Activated naive CD4-positive, alpha-beta T cell treated with anti-CD3 and anti-CD28 coated beads, Interleukin-2, amount 50 U/mL, for 16 hours (primary cell): ENCODE measurements around the gene SLC31A2.

Experiments used
- DNase-seq: peaks from one replicate; pipeline ENCODE4 v3.0.0-alpha.2; 2020

Gene SLC31A2

DNA sequence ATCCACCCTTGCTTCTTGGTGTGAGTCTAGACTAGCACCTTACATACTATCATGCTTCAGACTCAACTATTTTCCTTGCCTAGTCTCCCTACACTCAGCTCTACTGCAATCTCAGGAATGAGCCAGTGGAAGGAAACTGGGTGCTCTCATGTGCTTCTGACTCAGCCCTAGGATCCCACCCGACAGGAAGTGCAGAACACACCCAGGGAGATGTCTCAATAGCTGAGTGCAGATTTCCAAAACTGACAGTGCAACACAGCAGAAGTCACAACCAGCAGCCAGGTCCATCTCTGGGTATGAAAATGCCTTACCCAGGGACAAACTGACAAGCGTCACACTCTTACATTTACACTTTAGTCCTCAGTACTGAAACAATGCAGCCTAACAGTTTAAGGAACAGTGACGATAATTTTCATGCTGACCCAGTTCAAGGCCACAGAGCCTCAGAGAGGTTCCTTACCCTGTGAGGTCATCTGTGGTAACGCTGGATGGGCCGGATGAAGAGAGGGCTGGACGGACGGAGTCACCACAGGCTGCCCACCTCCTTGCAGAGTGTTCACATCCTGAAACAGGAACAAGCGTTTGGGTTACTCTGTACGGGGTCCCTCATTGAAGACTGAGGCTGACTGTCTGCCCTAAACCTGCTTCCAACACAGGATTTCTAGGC is 37.3 kb downstream of the SLC31A2 start:
- DNase-seq: no peak

DNA sequence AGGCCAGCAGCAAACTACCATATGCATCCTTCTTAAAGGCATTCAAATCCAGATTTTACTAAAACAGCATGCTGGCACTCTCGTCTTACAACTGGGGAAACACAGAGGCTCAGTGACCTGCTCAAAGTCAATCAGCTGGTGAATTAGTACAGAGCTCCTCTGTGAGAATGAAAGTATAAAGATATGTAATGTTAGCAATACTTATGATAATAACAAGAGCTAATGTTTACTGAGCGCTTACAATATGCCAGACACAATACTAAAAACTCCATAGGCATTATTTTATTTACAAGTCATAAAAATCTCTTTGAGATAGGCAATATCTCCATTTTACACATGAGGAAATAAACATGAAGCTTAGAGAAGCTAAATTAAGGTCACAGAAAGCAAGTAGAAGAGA is 41.6 kb downstream of the SLC31A2 start:
- no peak for DNase-seq

DNA sequence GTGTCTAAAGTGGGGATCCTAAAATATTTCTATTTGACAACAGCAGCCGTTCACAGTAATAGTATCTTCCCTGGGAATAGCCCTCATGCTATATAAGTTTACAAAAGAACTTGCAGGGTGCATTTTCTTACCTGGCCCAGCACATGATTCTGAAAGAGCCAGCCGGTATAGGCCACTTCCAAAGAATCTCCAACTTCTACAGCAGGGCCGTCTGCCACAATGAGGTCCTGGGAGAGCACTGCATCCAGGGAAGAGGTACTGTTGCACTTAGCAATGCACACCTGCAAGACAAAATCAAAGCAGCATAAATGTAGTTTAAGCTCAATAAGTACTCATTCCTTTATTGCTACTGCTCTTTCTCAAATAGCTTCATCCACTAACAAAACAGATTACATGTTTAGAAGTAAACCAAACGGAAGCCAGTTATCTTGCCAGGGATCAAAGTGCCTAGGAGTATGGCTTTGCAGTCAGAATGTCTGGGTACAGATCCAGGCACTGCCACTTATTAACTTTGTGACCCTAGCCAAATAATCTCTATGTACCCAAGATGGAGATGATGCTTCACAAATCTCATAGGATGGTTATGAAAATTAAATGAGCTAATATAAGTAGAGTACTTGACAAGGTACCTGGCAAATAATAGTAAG is 49.0 kb downstream of the SLC31A2 start:
- no peak for DNase-seq

DNA sequence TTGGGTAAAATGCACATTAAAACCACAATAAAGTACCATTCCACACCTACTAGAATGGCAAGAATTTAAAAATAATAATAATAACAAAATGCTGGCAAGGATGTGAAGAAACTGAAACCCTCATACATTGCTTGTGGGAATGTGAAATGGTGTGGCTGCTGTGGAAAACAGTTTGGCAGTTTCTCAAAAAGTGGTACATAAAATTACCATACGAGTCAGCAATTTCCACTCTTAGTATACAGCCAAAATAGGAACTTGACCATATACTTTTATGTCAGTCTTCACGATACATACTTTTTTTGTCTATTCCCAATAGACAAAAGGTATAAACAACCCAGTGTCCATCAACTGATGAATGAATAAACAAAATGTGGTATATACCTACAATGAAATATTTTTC is 54.6 kb downstream of the SLC31A2 start:
- no peak for DNase-seq

DNA sequence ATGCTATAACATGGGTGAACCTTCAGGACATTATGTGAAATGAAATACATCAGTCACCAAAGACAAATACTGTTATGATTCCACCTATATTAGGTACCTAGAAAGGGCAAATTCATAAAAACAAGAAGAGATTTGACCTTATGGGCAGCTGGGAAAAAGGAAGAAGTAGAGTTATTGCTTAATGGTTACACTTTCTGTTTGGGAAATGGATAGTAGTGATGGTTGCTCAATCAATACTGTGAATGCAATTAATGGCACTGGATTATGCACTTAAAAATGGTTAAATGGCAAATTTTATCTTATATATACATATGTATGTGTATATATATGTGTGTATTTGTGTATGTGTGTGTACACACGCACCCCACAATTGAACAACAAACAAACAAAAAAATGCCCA is 55.1 kb downstream of the SLC31A2 start:
- no peak for DNase-seq

DNA sequence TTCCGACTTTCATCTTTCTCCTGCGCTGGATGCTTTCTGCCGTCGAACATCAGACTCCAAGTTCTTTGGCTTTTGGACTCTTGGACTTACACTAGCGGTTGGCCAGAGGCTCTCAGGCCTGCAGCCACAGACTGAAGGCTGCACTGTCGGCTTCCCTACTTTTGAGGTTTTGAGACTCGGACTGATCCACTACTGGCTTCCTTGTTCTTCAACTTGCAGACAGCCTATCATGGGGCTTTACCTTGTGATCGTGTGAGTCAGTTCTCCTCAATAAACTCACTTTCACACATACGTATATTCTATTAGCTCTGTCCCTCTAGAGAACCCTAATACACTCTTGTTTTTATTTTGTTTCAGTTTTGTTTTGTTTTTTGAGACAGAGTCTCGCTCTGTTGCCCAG is 60.0 kb downstream of the SLC31A2 start:
- DNase-seq: no peak
